Measurements from ENCODE around the gene ZFP36. TPM values are rescaled to one million over a fixed set of nuclear protein-coding genes. Genes with fewer than 3 reads are reported as not detected.
A peak's percentile ranks its signal among the peaks of the same experiment; 100 is the strongest.

The ZFP36 gene
- total RNA-seq, 1 experiment from 2014 or later, result 414 TPM

DNA sequence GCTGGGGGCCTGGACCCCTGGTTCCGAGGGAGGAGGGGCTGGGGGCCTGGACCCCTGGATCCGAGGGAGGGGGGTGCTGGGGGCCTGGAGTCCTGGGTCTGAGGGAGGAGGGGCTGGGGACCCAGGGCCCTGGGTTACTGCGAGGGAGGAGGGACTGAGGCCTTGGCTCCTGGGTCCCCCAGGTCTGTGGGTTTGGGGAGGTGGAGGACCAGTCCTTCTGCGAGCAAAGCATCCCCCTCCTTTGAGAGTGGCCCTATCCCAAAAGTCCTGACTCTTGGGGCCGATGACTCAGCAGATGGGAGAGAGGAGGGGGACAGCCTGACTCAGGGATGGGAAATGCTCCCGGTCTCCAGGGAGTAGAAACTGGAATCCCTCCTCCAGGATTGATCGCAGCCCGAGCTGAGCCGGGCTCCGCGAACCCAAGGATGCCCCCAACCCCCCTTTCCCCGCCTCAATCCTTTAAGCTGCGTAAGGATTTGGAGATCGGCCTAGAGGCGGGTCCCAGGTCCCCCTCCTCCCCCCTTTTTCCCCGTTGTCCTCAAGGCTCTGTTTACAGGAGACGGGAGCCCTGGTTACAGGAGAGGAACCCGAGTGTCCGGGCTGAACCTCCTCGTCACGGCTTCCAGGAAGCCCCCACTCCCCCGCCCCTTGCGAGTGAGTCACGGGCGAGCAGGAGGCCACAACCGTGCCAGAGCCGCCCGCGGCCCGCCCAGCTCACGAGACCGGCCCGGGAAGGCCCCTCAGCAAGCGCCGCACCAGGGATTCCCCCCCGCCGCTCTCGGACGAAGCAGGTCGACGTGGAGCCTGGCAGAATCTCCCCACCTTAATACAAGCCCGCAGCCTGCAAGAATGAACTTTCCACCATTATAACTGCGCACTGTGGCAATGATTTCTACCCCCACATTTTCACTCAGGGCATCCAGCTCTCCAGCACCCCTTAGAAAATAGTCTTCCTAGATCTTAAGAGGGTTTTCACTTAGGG, 3.0 kb upstream of the ZFP36 start:
- peak overlapping the region; percentile 90 for H3K27ac ChIP-seq (ENCODE audit: low read length)
- no peaks in the 10 kb centered on the region for H3K9me3 ChIP-seq (ENCODE audit: control insufficient read depth, insufficient read depth, low read depth, low read length)
- intact Hi-C loops (cut with micrococcal nuclease; ENCODE audit: unreplicated experiment), result no loop called here
- H3K27me3 ChIP-seq (ENCODE audit: control insufficient read depth, insufficient read depth, low read length), result no peaks in the 10 kb centered on the region
- POLR2A ChIA-PET, result interaction anchor here (0.5 to 15.7 kb wide), 21 partner anchors 8 to 467 kb away, joined by 3 to 524 read pairs (median 6); partner anchors contain the start of genes EID2B, MED29, PAF1 and PLEKHG2
- peak; percentile 100 for DNase-seq (ENCODE audit: low read depth, low spot score)
- in situ Hi-C loops (cut with HindIII; ENCODE audit: low pct_unique_long_range_greater_than_20kb, low sequenced_read_pairs), result no loop called here
- CTCF ChIA-PET, result interaction anchor here (0.6 to 2.3 kb wide), 13 partner anchors 8 to 803 kb away, joined by 3 to 16 read pairs (median 5); partner anchors contain the start of genes MED29 and PAF1
- H3K4me3 ChIP-seq (ENCODE audit: low read depth in 2 of 2, low read length in 2 of 2), result peak overlapping the region; percentile 34 to 55
- peaks cover 5% of the 10 kb centered on the region for H3K36me3 ChIP-seq (ENCODE audit: control insufficient read depth, insufficient read depth, low read length)
- no peak for TF ChIP-seq POLR2AphosphoS5 (IDR thresholded peaks at IDR 0.05; ENCODE audit: low read depth, low read length)
- peaks cover 75% of the 10 kb centered on the region for H3K4me1 ChIP-seq (ENCODE audit: control insufficient read depth, insufficient read depth, low read length)
- peak; percentile 28 for ATAC-seq
- no TSS peak for BruUV-seq (replicated peaks)

DNA sequence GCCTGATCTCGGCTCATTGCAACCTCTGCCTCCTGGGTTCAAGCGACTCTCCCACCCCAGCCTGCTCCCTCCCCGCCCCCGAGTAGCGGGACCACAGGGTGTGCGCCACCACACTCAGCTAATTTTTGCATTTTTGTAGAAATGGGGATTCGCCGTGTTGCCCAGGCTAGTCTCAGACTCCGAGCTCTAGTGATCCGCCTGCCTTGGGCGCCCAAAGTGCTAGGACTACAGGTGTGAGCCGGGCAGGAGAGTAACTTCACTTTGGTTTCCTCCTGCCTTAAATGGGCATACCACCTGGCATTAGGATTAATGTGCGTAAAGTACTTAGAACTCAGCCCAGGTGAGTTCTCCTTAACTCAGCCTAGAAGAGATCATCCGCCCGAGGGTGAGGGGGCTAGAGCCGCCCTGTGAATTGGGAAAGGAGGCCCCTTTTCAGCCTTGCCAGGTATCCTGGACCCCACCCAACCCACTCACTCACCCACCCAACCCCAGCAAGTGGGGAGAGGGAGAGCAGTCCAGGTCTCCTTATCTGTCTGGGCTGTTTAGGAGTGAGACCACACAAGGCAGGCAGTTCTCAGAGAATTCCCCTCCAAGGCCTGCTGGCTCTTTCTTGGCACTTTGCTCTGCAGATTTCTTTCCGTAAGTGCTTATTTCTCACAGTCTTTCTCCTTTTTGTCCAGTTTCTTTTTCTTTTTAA, 1.2 kb upstream of the ZFP36 start:
- intact Hi-C loops (cut with micrococcal nuclease; ENCODE audit: unreplicated experiment), result no loop called here
- BruUV-seq (replicated peaks), result no TSS peak
- H3K4me3 ChIP-seq (ENCODE audit: low read depth in 2 of 2, low read length in 2 of 2), result peak overlapping the region in 1 of 2 experiments; percentile 55; a peak in 2 of 4 replicates
- DNase-seq (ENCODE audit: low read depth, low spot score) (no peak), ATAC-seq (no peak)
- in situ Hi-C loops (cut with HindIII; ENCODE audit: low pct_unique_long_range_greater_than_20kb, low sequenced_read_pairs), result no loop called here
- ChIA-PET POLR2A (interaction anchor here (0.5 to 15.7 kb wide), 23 partner anchors 8 to 881 kb away, joined by 3 to 524 read pairs (median 6); partner anchors contain the start of genes GMFG, MED29, PAF1 and RPS16), CTCF (interaction anchor here (0.6 to 4.6 kb wide), 6 partner anchors 8 to 475 kb away, joined by 3 to 144 read pairs (median 4); partner anchors contain the start of genes MRPS12 and SARS2)
- no peaks in the 10 kb centered on the region for H3K9me3 ChIP-seq (ENCODE audit: control insufficient read depth, insufficient read depth, low read depth, low read length)
- no peak for TF ChIP-seq TCF7L2 (IDR thresholded peaks at IDR 0.05; ENCODE audit: low read depth, low read length)
- TF ChIP-seq, protein P1, sequence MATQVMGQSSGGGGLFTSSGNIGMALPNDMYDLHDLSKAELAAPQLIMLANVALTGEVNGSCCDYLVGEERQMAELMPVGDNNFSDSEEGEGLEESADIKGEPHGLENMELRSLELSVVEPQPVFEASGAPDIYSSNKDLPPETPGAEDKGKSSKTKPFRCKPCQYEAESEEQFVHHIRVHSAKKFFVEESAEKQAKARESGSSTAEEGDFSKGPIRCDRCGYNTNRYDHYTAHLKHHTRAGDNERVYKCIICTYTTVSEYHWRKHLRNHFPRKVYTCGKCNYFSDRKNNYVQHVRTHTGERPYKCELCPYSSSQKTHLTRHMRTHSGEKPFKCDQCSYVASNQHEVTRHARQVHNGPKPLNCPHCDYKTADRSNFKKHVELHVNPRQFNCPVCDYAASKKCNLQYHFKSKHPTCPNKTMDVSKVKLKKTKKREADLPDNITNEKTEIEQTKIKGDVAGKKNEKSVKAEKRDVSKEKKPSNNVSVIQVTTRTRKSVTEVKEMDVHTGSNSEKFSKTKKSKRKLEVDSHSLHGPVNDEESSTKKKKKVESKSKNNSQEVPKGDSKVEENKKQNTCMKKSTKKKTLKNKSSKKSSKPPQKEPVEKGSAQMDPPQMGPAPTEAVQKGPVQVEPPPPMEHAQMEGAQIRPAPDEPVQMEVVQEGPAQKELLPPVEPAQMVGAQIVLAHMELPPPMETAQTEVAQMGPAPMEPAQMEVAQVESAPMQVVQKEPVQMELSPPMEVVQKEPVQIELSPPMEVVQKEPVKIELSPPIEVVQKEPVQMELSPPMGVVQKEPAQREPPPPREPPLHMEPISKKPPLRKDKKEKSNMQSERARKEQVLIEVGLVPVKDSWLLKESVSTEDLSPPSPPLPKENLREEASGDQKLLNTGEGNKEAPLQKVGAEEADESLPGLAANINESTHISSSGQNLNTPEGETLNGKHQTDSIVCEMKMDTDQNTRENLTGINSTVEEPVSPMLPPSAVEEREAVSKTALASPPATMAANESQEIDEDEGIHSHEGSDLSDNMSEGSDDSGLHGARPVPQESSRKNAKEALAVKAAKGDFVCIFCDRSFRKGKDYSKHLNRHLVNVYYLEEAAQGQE (IDR thresholded peaks at IDR 0.05; ENCODE audit: insufficient read depth in 1 of 2, low read depth in 2 of 2, low read length in 1 of 2), result no peak
- TF ChIP-seq, protein P2, sequence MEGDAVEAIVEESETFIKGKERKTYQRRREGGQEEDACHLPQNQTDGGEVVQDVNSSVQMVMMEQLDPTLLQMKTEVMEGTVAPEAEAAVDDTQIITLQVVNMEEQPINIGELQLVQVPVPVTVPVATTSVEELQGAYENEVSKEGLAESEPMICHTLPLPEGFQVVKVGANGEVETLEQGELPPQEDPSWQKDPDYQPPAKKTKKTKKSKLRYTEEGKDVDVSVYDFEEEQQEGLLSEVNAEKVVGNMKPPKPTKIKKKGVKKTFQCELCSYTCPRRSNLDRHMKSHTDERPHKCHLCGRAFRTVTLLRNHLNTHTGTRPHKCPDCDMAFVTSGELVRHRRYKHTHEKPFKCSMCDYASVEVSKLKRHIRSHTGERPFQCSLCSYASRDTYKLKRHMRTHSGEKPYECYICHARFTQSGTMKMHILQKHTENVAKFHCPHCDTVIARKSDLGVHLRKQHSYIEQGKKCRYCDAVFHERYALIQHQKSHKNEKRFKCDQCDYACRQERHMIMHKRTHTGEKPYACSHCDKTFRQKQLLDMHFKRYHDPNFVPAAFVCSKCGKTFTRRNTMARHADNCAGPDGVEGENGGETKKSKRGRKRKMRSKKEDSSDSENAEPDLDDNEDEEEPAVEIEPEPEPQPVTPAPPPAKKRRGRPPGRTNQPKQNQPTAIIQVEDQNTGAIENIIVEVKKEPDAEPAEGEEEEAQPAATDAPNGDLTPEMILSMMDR (IDR thresholded peaks at IDR 0.05), result no peak
- no peak for TF ChIP-seq POLR2AphosphoS5 (IDR thresholded peaks at IDR 0.05; ENCODE audit: low read depth, low read length)
- no peak for TF ChIP-seq SIN3A (IDR thresholded peaks at IDR 0.05; ENCODE audit: borderline replicate concordance, insufficient read depth, low read depth, low read length)
- H3K36me3 ChIP-seq (ENCODE audit: control insufficient read depth, insufficient read depth, low read length), result peaks cover 7% of the 10 kb centered on the region
- no peaks in the 10 kb centered on the region for H3K27me3 ChIP-seq (ENCODE audit: control insufficient read depth, insufficient read depth, low read length)
- H3K27ac ChIP-seq (ENCODE audit: low read length), result peak overlapping the region; percentile 90
- H3K4me1 ChIP-seq (ENCODE audit: control insufficient read depth, insufficient read depth, low read length), result peaks cover 76% of the 10 kb centered on the region
